GM12891 (cell line): ENCODE data around the gene IQCH.

Experiments used
- PAX5 ChIP-seq: IDR thresholded peaks from 2 replicates; pipeline ENCODE4 v1.6.1; 2011; ENCODE audit warnings: low read length, moderate library complexity, mild to moderate bottlenecking; ENCODE audit not compliant: insufficient read depth, severe bottlenecking
- POLR2A ChIP-seq: IDR thresholded peaks from 2 replicates; pipeline ENCODE4 v1.6.1; 2011; ENCODE audit warnings: low read depth, low read length, control low read depth
- POLR2AphosphoS5 ChIP-seq: IDR thresholded peaks from 2 replicates; pipeline ENCODE4 v1.6.1; 2011; ENCODE audit warnings: low read depth, low read length, control low read depth
- POU2F2 ChIP-seq: IDR thresholded peaks from 2 replicates; pipeline ENCODE4 v1.6.1; 2011; ENCODE audit warnings: low read depth, mild to moderate bottlenecking, control low read depth, low read length, moderate library complexity
- SPI1 ChIP-seq: IDR thresholded peaks from 2 replicates; pipeline ENCODE4 v1.6.1; 2011; ENCODE audit warnings: low read depth, low read length, control low read depth
- TAF1 ChIP-seq: IDR thresholded peaks from 2 replicates; pipeline ENCODE4 v1.6.1; 2011; ENCODE audit warnings: low read depth, low read length, control low read depth

DNA sequence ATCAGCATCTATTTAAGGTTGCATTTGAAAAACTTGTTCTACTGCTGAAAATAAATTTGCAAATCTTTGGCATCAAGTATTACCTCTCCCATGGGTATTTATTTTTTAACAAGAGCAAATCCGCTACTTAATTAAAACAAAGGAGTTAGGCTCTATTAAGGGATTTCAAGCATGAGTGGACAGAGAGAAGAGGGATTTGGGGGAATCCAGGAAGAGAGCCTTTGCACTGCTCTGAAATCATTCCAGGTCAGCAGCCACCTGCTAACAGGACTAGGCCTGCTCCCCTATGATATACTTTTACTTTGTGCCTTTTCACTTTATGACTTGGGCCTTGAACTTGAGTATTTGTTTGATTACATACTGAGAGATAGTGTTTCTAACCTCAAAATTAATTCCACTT, 57.1 kb downstream of the IQCH start:
- TF ChIP-seq TAF1 (no peak), POLR2AphosphoS5 (no peak), POLR2A (no peak), POU2F2 (no peak), SPI1 (no peak), PAX5 (no peak)
